IPS-18c (cell line): ENCODE measurements around the gene ACO2.

Source experiments
- H3K4me3 ChIP-seq: 2 replicates; pipeline ENCODE4 v1.7.0; 2013; ENCODE audit warnings: low read depth, mild to moderate bottlenecking, low read length, moderate library complexity; ENCODE audit not compliant: insufficient read depth
- H3K9me3 ChIP-seq: one replicate; pipeline ENCODE4 v1.6.1; 2013; ENCODE audit warnings: mild to moderate bottlenecking, low read length, moderate library complexity; ENCODE audit not compliant: control insufficient read depth, insufficient read depth

The ACO2 gene

DNA sequence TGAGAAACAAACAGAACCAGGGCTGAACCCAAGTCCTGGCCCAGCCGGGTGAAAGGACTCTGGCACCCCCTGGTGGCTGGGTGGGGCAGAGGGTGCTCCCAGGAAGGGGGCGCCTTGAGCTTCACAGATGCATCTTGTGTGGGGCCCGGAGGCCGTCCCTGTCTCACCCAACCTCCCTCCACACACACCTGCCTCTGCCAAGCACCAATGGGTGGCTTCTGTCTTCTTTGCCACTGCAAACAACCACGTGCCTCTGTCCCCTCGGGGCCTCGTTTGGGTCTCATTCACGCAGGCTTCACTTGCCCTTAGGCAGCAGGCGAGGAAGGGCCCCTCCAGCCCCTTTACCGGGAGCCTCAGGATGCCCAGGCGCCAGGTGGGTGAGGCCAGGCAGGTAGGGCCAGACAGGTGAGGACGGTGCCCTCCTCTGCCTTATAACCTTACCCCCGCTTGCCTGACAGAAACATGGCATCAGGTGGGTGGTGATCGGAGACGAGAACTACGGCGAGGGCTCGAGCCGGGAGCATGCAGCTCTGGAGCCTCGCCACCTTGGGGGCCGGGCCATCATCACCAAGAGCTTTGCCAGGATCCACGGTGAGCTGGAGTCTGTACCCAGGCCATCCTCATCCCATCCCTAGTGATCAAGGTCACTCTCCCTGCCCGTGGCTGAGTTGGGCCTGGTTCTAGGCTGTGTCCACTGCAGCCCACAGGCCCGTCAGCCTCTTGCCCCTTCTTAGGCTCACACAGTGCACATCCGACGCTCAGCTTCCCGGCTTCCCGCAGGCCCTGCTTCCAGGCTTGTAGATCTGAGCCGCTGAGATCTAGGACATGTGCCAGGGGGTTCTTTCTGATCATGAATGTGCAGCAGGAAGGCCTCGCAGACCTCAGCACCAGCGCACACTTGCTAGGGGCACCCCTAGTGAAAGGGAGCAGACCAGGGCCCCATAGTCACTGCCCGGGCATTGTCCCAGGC is 58.2 kb downstream of the ACO2 start:
- no peak overlapping the region for H3K4me3 ChIP-seq
- peaks cover 2% of the 10 kb centered on the region for H3K9me3 ChIP-seq

DNA sequence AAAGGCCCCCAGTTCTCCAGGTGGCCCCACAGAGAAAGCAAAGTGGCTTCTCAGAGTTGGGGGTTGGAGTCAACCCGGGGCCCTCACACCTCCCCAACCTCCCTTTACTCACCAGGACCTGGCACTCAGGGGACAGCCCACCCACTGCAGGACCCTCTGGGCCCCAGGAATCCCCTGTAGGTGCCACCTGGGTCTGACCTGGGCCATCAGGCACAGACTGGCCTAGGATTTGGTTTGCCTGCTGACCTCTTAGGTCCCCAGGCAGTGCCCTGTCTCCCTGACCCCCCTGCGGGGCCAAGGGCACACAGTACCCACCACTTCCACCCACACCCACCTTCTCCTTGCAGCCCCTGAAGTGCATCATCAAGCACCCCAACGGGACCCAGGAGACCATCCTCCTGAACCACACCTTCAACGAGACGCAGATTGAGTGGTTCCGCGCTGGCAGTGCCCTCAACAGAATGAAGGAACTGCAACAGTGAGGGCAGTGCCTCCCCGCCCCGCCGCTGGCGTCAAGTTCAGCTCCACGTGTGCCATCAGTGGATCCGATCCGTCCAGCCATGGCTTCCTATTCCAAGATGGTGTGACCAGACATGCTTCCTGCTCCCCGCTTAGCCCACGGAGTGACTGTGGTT is 59.3 kb downstream of the ACO2 start:
- H3K4me3 ChIP-seq: no peak overlapping the region
- H3K9me3 ChIP-seq: peaks cover 2% of the 10 kb centered on the region

DNA sequence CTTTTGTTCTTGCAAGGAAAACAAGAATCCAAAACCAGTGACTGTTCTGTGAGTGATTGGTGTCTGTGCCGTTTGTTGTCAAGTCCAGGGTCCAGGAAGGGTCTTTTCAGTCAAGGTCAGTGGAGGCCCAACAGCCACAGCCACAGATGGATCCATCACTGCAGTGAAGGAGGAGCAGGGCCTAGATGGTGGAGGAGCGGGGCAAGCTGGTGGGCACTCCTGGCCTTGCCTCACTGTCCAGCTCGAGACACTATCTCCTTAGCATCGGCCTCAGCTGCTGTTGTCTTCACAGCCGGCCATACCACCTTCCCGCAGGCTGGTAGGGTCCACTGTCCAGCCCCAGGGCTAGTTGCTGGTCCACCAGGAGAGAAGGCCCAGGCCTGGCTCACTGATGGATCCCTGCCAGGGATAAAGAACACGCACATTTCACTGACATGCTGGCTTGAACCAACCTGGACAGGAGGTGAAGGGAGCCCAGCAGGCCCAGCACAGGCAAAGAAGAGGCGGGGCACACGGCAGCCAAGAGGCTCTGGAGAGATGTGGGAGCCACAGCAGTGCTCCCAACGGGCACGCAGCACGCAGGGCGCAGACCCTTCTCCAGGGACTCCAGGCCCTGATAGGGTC is 60.1 kb downstream of the ACO2 start:
- Histone ChIP-seq H3K4me3 (no peak overlapping the region), H3K9me3 (peaks cover 2% of the 10 kb centered on the region)

DNA sequence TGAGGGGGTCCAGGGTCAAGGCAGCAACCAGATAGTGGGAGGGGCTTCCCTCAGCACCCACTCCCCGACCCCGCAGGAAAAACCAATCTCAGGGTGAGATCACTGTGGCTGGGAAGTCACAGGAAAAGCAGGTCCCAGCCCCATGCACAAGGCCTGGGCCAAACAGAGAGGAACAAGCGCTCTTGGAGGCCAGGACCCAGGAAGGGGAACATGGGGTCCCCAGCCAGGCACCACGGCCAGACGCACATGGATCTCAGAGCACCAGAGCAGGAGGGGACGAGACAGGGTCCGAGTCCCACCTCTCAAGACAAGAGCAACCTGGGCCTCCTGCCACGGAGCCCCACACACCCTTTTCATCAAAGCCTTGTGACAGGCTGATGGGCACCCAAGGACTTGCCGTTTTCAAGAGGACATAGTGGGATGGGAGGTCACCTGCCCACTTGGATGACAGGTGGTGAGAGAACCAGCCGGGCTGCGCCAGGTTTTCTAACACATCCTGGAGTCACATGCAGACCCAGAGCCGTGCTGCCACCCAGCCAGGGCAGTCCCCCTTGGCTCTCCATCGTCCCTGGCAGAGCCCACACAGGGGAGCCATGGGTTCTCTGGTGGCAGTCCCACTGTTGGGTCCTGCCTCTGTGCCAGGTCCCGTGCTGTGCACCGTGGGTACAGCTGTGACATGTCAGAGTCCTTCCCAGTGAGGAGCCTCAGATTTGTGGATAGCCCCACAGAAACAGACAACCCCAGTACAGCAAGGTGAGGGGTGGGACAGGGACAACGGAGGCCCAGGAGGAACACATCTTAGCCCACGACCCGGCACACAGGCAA is 62.2 kb downstream of the ACO2 start:
- no peak overlapping the region for H3K4me3 ChIP-seq
- no peaks in the 10 kb centered on the region for H3K9me3 ChIP-seq

DNA sequence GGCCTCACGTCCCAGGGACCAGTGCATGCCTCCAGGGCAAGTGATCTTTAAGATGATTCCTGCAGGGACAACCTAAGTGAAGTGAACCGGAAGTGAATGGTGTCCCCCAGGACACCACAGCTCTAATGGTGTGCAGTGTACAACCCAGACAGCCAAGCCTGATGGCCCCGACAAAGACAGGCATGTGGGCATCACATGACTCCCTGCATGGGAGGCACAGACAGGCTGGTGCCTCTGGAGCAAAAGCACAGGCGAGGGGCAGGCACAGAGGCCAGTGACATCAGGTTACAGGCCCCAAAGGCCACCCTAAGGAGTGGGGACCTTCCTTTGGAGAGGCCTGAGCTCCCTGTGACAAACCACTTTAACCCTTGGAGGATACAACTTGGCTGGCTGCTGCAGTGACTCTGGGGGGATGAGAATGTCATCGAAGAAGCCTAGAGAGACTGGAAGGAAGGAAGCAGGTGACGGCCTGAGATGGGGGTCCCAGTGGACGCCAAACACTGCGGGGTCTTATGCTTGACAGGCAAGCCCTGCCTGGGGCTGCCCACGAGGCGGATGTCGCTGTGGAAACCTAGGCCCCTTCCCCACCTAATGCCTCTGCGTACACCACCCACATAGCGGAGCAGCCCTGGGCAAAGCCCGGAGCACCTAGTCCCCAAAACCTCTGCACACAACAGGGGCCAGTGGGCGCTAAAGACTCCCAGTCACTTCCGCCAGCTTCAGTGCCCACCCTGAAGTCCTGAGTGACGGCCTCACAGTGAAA is 63.0 kb downstream of the ACO2 start:
- Histone ChIP-seq H3K9me3 (no peaks in the 10 kb centered on the region), H3K4me3 (no peak overlapping the region; the same call in 1 of the 2 replicates)

DNA sequence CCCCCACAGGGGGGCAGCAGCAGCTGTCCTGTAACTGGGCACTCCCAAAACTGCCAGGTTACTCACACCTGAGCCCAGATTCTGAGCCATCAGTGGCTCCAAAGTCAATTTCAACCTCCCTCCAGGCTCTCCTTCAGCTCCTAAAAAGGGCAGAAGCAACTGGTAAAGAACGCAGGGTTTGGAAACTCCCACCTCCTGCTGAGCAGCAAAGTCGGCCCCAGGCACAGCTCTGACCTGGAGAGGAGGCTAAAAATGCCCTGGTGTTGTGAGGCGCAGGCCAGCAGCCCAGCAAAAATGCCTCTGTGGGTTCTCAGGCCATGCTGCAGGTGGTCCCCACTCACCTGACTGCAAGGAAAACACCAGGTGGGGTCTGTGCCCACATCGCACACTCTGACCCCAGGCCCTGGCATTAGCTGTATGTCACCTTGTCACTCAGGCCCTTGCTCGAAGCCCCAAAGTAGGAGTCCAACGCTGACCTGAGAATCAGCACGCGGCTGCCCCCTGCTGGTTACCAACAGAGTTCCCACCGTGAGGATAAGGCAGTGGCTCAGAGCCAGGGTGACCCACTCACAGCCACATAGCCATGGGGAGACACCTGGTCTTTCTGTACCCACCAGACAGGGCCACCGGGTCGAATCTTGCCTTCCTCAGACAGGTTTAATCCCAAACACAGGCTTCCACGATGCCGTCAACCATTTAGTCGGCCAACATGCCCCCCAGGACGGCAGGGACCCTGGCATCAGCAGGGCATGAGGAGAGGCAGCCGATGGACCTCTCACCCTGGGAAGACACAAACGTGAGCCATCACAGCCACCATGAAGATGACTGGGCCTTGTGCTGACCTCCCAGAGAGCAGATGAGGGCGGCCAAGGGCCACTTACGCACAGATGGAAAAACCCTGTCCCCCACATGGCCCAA is 64.2 kb downstream of the ACO2 start:
- H3K9me3 ChIP-seq: no peaks in the 10 kb centered on the region
- H3K4me3 ChIP-seq: no peak overlapping the region

DNA sequence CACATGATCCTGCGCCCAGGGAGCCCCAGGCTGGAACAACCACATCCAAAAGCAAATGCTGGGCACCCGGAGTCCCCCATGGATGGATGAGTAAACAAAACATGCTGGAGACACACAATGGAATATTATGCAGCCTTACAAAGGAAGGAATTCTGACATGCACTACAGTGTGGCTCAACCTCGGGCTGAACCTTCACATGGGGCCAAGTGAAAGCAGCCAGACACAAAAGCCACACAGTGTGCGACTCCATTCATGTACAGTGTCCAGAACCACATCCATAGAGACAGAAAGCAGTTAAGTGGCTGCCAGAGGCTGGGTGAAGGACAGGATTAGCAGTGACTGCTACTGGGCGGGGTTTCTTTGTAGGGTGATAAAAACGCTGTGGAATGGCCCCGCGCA is 65.3 kb downstream of the ACO2 start:
- H3K4me3 ChIP-seq: no peak overlapping the region
- no peaks in the 10 kb centered on the region for H3K9me3 ChIP-seq

DNA sequence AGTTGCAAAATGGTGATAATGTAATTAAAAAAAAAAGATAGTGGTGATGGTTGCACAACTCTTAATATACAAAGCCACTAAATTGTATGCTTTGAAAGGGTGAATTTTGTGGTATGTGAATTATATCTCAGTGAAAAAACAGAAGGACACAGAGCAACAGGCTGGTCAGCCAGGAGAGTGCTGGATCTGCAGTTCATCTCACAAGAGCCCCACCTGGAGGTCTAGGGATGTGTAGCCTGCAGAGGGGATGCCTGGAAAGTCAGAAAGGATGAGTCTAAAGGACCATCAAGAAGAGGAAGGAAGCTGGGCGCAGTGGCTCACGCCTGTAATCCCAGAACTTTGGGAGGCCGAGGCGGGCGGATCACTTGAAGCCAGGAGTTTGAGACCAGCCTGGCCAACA is 66.3 kb downstream of the ACO2 start:
- no peak overlapping the region for H3K4me3 ChIP-seq
- no peaks in the 10 kb centered on the region for H3K9me3 ChIP-seq

DNA sequence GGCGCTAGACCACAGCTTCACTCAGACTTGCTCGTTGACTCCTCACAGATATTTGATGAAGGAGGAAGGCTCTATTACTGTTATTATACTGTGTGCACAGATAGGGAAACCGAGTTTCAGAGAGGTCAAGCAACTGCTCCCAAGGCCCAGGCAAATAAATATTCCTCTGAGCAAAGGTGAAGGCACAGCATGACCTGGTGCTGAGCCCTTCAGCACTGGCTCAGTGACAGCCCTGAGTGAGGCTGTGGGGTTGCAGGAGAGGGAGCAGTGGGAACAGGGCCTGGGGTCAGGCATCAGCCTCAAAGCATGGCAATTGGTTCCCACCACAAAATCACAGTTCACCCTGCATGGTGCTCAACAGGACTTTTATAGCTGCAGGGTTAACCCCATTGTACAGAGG is 68.3 kb downstream of the ACO2 start:
- Histone ChIP-seq H3K4me3 (no peak overlapping the region), H3K9me3 (no peaks in the 10 kb centered on the region)

DNA sequence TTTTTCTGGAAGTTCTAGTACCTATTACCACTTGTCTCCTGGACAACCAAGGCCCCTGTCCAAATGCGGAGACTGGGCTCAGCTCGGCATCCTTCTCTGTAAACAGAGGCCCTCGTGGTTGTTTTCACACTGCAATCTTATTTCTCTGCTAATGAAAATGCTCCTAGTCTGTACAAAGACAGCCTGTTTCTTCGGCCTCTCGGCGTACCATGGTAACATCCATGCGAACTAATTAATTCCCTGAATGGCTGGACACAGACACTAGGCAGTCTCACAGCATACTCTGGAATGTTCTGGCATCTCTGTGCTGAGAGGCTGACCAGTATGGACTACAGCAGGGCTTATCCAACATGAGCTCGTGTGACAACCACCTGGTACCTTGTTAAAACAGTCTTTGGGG is 69.7 kb downstream of the ACO2 start:
- no peak overlapping the region for H3K4me3 ChIP-seq

DNA sequence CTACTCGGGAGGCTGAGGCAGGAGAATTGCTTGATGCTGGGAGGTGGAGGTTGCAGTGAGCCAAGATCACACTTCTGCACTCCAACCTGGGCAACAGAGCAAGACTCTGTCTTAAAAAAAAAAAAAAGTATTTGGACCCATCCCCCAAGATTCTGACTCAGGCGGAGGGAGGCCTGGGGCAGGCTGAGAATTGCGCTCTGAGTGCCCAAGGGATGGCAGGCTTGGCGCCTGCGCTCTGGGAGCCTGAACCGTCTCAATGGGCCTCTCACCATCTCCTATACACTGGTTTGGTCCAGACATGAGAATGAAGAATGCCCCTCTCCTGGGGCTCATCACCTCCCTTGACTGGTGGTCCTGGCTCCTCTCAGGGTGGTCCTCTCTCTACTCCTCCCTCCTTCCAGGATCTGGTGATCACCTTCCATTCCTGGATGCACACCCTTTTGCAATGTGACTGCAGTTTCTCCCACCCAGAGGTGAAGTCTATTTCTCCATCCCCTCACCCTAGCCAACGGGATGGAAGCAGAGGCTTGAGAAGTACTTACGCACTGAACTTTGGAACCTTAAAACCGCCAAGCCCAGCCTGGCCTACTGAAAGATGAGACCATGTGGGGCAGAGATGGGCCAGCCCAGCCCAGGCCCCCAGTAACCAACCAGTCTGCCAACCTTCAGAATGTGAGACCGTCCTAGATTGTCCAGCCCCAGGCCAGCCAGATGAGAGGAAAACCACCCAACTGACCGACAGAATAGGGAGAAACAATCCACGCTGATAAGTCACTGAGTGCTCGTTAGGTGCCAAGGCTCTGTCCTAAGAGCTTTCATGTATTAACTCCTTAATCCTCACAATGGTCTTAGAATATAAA is 70.5 kb downstream of the ACO2 start:
- Histone ChIP-seq H3K9me3 (no peaks in the 10 kb centered on the region), H3K4me3 (no peak overlapping the region)

More for the DNA sequence above, 69.7 kb downstream of the ACO2 start:
- no peaks in the 10 kb centered on the region for H3K9me3 ChIP-seq

DNA sequence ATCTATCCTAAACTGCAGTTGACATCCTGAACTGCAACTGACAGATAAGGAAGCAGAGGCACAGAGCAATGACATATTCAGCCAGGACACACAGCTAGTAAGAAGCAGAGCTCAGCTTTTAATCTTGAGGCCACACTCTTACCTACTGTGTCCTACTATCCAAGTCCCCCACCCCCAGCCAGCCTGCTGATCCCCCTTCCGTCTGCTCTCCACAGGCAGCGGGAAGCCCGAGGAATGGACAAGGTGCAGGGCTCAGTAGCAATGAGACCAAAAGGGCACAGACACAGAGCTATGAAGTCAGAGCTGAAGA is 71.0 kb downstream of the ACO2 start:
- no peaks in the 10 kb centered on the region for H3K9me3 ChIP-seq
- H3K4me3 ChIP-seq: no peak overlapping the region

DNA sequence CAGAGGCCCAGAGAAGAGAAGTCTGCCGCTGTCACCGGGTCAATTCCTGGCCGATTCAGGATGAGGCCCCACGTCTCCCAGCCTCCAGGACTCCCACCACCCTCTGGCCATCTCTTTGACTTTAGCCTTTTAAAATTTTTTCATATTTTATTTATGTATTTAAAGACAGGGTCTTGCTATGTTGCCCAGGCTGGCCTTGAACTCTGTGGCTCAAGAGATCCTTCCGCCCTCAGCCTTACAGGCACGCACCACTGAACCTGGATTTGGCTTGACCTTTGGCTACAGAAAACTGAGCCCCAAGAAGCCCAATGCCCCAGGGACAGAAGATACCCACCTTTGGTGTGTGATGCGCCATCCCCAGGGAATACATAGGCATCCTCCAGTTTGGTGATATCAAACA is 71.4 kb downstream of the ACO2 start:
- Histone ChIP-seq H3K9me3 (no peaks in the 10 kb centered on the region), H3K4me3 (no peak overlapping the region)

DNA sequence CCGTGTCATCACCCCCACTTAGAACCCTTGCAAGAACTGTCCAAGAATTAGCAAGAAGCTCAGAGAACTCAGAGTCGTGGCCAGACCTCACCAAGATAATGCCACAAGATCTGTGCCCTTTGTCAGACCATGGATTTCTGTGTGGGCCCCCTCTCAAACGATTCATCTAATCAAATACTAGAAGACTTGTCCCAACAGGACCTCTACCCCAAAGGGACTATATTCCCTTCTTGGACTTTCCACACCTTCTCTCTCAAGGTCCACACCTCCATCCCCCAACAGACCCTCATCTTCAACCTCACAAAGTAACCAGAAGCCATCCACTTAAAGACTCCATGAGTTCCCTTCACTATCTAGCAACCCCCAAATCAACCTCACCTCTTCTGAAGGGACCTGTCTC is 72.6 kb downstream of the ACO2 start:
- no peak overlapping the region for H3K4me3 ChIP-seq

DNA sequence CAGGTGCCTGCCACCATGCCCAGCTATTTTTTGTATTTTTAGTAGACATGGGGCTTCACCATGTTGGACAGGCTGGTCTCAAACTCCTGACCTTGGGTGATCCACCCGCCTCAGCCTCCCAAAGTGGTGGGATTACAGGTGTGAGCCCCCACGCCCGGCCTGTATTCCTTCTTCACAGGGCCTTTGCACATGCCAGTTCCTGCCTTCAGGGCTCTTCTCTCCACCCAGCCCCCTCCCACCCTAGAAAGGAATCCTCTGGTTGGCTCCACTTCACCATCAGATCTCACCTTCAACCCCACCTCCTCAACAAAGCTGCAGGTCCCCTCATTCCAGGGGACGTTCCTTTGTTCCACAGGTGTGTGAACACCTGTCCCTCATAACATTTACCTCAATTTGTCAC is 73.3 kb downstream of the ACO2 start:
- no peak overlapping the region for H3K4me3 ChIP-seq
- no peaks in the 10 kb centered on the region for H3K9me3 ChIP-seq

More for the DNA sequence above, 72.6 kb downstream of the ACO2 start:
- H3K9me3 ChIP-seq: no peaks in the 10 kb centered on the region
